Body of pancreas (tissue), 4 donors: ENCODE measurements around the gene JKAMP. TPM values are rescaled to one million over a fixed set of nuclear protein-coding genes. Genes with fewer than 3 reads are reported as not detected.

Source experiments
- ATAC-seq: fragments of 150-250 bp; one replicate; pipeline ENCODE4 v1.9.1; 2016
- DNase-seq, 4 donors: peaks; one replicate each; pipeline ENCODE4 v3.0.0-alpha.2; 2019
- H3K27ac ChIP-seq, 4 donors: fragments of 200-600 bp; sonication (generic); 1 replicate in 3 of 4; 2 replicates in 1 of 4; pipeline versions ENCODE4 v1.5.1 to v1.6.1; 2016 to 2019; ENCODE audit warnings: mild to moderate bottlenecking in 1 of 4, mixed read lengths in 1 of 4, moderate library complexity in 1 of 4
- H3K27me3 ChIP-seq, 2 donors: fragments of 200-600 bp; sonication (generic); one replicate each; pipeline ENCODE4 v1.6.0; 2016; ENCODE audit warnings: mild to moderate bottlenecking in 1 of 2
- H3K36me3 ChIP-seq, 2 donors: fragments of 200-600 bp; sonication (generic); replicated peaks in 1 of 2; 2 replicates each; pipeline ENCODE4 v1.5.1; 2016; ENCODE audit warnings: low read depth in 2 of 2; ENCODE audit not compliant: insufficient read depth in 1 of 2
- H3K4me1 ChIP-seq: fragments of 200-600 bp; sonication (generic); one replicate; pipeline ENCODE4 v1.6.0; 2016
- H3K4me3 ChIP-seq, 2 donors: fragments of 200-600 bp; sonication (generic); 1 replicate in 1 of 2; 2 replicates in 1 of 2; pipeline ENCODE4 v1.5.1; 2016 to 2019
- H3K9me3 ChIP-seq, 3 donors: fragments of 200-600 bp; sonication (generic); 1 replicate in 2 of 3; 2 replicates in 1 of 3; pipeline ENCODE4 v1.5.1; 2016
- CTCF ChIP-seq, 7 experiments: fragments of 450-650 bp in 4 of 7; fragments of 200-600 bp in 3 of 7; sonication (generic) in 3 of 7; IDR thresholded peaks; one replicate each; pipeline ENCODE4 v1.5.1; 2016 to 2019; ENCODE audit warnings: antibody characterized with exemption in 7 of 7
- POLR2A ChIP-seq, 3 donors: fragments of 450-650 bp; IDR thresholded peaks; one replicate each; pipeline ENCODE4 v1.6.1; 2016; ENCODE audit warnings: antibody characterized with exemption in 3 of 3, mild to moderate bottlenecking in 2 of 3
- WGBS, 2 donors: methylation state at CpG; one replicate each; pipeline ENCODE4 v1.1.5; 2017; 5-methylcytosine and 5-hydroxymethylcytosine counted together
- intact Hi-C: fragments of 100-400 bp; cut with DNase I; formaldehyde crosslinking; loops from one replicate; pipeline ENCODE4 v1.15.1; 2023
- total RNA-seq, 2 donors: library from RNA; depleted of rRNA; stranded (reverse); fragments of >200 nt; gene quantifications; one replicate each; pipeline ENCODE4 v1.1.0, GENCODE V29; 2016

JKAMP gene
- total RNA-seq: 10 to 100 TPM; 23.1 to 29.8 TPM

- TF ChIP-seq POLR2A (IDR thresholded peaks at IDR 0.05): peak; percentile 75 to 91 (median 91)
- peak; percentile 48 to 69 (median 66) for TF ChIP-seq CTCF (IDR thresholded peaks at IDR 0.05)
- WGBS, 2 donors: 0 to 1% methylated on average over 22 to 88 of the region's 92 CpGs
- Histone ChIP-seq H3K4me3 (peak within 1 kb of the TSS; percentile 93 to 94), H3K9me3 (no peaks in the 10 kb centered on the region), H3K36me3 (no peaks in the 10 kb centered on the region), H3K27me3 (no peaks in the 10 kb centered on the region), H3K27ac (peak within 1 kb of the TSS; percentile 81 to 96 (median 87)), H3K4me1 (peaks cover 50% of the 10 kb centered on the region)
- intact Hi-C loops: no loop called here
- DNase-seq (peak; percentile 97 to 99 (median 98)), ATAC-seq (peak; percentile 94)
Measured at GRCh38 chr14:59483819-59484638, at the start of gene JKAMP, which contains the start of gene L3HYPDH. JKAMP (plus strand) TSS chr14:59484517; CDS start chr14:59484590, 73 bp downstream. L3HYPDH (minus strand) TSS chr14:59484408; CDS start chr14:59484316, 92 bp downstream.

- DNase-seq (no peak), ATAC-seq (no peak)
- H3K36me3 ChIP-seq: no peaks in the 10 kb centered on the region
- TF ChIP-seq POLR2A (IDR thresholded peaks at IDR 0.05): no peak
- TF ChIP-seq CTCF (IDR thresholded peaks at IDR 0.05): no peak
- H3K4me1 ChIP-seq: no peaks in the 10 kb centered on the region
- no peak overlapping the region for H3K27ac ChIP-seq
- no peaks in the 10 kb centered on the region for H3K27me3 ChIP-seq
- H3K4me3 ChIP-seq: no peak overlapping the region
- intact Hi-C loops: no loop called here
- H3K9me3 ChIP-seq: no peaks in the 10 kb centered on the region
- 80 to 84% methylated on average over 3 of the region's 3 CpGs for WGBS, 2 donors
Measured at GRCh38 chr14:59435101-59435500, 49.2 kb upstream of the JKAMP start.

- no peaks in the 10 kb centered on the region for H3K36me3 ChIP-seq
- no peaks in the 10 kb centered on the region for H3K9me3 ChIP-seq
- TF ChIP-seq POLR2A (IDR thresholded peaks at IDR 0.05) (no peak), CTCF (IDR thresholded peaks at IDR 0.05) (no peak)
- DNase-seq: no peak
- no peak for ATAC-seq
- intact Hi-C loops: no loop called here
- H3K4me1 ChIP-seq: no peaks in the 10 kb centered on the region
- 86 to 100% methylated on average over 1 of the region's 1 CpG for WGBS, 2 donors
- no peak overlapping the region for H3K4me3 ChIP-seq
- no peaks in the 10 kb centered on the region for H3K27me3 ChIP-seq
- no peak overlapping the region for H3K27ac ChIP-seq
Measured at GRCh38 chr14:59435987-59436386, 48.3 kb upstream of the JKAMP start.

- Histone ChIP-seq H3K4me3 (no peak overlapping the region), H3K9me3 (no peaks in the 10 kb centered on the region), H3K27me3 (no peaks in the 10 kb centered on the region), H3K27ac (no peak overlapping the region), H3K36me3 (no peaks in the 10 kb centered on the region), H3K4me1 (no peaks in the 10 kb centered on the region)
- TF ChIP-seq POLR2A (IDR thresholded peaks at IDR 0.05) (no peak), CTCF (IDR thresholded peaks at IDR 0.05) (no peak)
- intact Hi-C loops: no loop called here
- WGBS, 2 donors: 70 to 100% methylated on average over 1 of the region's 1 CpG
- no peak for DNase-seq
- no peak for ATAC-seq
Measured at GRCh38 chr14:59438195-59438647, 46.1 kb upstream of the JKAMP start.
